HEK293 (cell line): Measurements from ENCODE around the gene MON1B.

ENCODE experiments used
- CTCF ChIA-PET: fragments of 350-600 bp; formaldehyde crosslinking; extraction: SDS; loops from one replicate; lab custom pipeline; 2021; ENCODE audit warnings: antibody characterized with exemption; lab: Yijun Ruan, JAX
- POLR2A ChIA-PET: fragments of 300-600 bp; formaldehyde crosslinking; extraction: SDS; loops from one replicate; lab custom pipeline; 2020; ENCODE audit warnings: antibody characterized with exemption, inconsistent platforms; lab: Yijun Ruan, JAX
- H3K27ac ChIP-seq: fragments of 200-500 bp; sonication (Bioruptor generic); 2 replicates; pipeline ENCODE4 v1.5.1; 2014; ENCODE audit warnings: low read depth, low read length, control low read depth, inconsistent platforms; ENCODE audit errors: extremely low read depth
- H3K36me3 ChIP-seq, 2 experiments: fragments of 200-500 bp in 1 of 2; sonication (Bioruptor generic) in 1 of 2; 1 replicate in 1 of 2; 2 replicates in 1 of 2; pipeline ENCODE4 v1.5.1; 2014 to 2017; ENCODE audit warnings: inconsistent platforms in 2 of 2, low read length in 2 of 2; ENCODE audit not compliant: control insufficient read depth in 2 of 2, insufficient read depth in 1 of 2
- H3K4me1 ChIP-seq: fragments of 200-500 bp; sonication (Bioruptor generic); 2 replicates; pipeline ENCODE4 v1.5.1; 2014; ENCODE audit warnings: mild to moderate bottlenecking, low read length, inconsistent platforms; ENCODE audit not compliant: control insufficient read depth, insufficient read depth
- H3K4me3 ChIP-seq: 2 replicates; pipeline ENCODE4 v1.5.1; 2011; ENCODE audit warnings: low read depth, mild to moderate bottlenecking, control low read depth, low read length, moderate library complexity
- H3K9me3 ChIP-seq: fragments of 200-500 bp; sonication (Bioruptor generic); 2 replicates; pipeline ENCODE4 v1.5.1; 2014; ENCODE audit warnings: low read depth, low read length, inconsistent platforms; ENCODE audit not compliant: control insufficient read depth, insufficient read depth
- GLI2 ChIP-seq: fragments of 450-650 bp; formaldehyde crosslinking; IDR thresholded peaks from 2 replicates; pipeline ENCODE4; 2017; ENCODE audit warnings: missing biosample characterization, missing genetic modification characterization, low read depth, borderline replicate concordance
- KLF8 ChIP-seq: fragments of 450-650 bp; formaldehyde crosslinking; IDR thresholded peaks from 2 replicates; pipeline ENCODE4 v1.5.1; 2016; ENCODE audit warnings: missing biosample characterization, missing genetic modification characterization
- KLF9 ChIP-seq: fragments of 450-650 bp; formaldehyde crosslinking; IDR thresholded peaks from 2 replicates; pipeline ENCODE4 v1.5.1; 2016; ENCODE audit warnings: missing biosample characterization, missing genetic modification characterization, low read depth
- SCRT2 ChIP-seq: fragments of 450-650 bp; formaldehyde crosslinking; IDR thresholded peaks from 2 replicates; pipeline ENCODE4 v1.5.1; 2016; ENCODE audit warnings: missing biosample characterization, missing genetic modification characterization
- SETDB1 ChIP-seq: IDR thresholded peaks from one replicate; pipeline ENCODE4 v1.6.1; 2017; ENCODE audit warnings: mild to moderate bottlenecking, low read length, moderate library complexity, mixed read lengths; ENCODE audit not compliant: insufficient read length
- SP3 ChIP-seq: fragments of 450-650 bp; formaldehyde crosslinking; IDR thresholded peaks from 2 replicates; pipeline ENCODE4 v1.5.1; 2016; ENCODE audit warnings: missing biosample characterization, missing genetic modification characterization
- SP7 ChIP-seq: fragments of 450-650 bp; formaldehyde crosslinking; IDR thresholded peaks from 2 replicates; pipeline ENCODE4 v1.5.1; 2016; ENCODE audit warnings: missing biosample characterization, missing genetic modification characterization
- YY1 ChIP-seq: fragments of 450-650 bp; formaldehyde crosslinking; IDR thresholded peaks from 2 replicates; pipeline ENCODE4 v1.5.1; 2018; ENCODE audit warnings: missing biosample characterization, missing genetic modification characterization
- ZBTB17 ChIP-seq: fragments of 450-650 bp; formaldehyde crosslinking; IDR thresholded peaks from 2 replicates; pipeline ENCODE4 v1.5.1; 2016; ENCODE audit warnings: missing biosample characterization, missing genetic modification characterization
- ZBTB21 ChIP-seq: fragments of 450-650 bp; formaldehyde crosslinking; IDR thresholded peaks from 2 replicates; pipeline ENCODE4 v1.5.1; 2017; ENCODE audit warnings: missing biosample characterization, missing genetic modification characterization
- ZEB2 ChIP-seq: fragments of 450-650 bp; formaldehyde crosslinking; IDR thresholded peaks from 2 replicates; pipeline ENCODE4 v1.5.1; 2016; ENCODE audit warnings: missing biosample characterization, missing genetic modification characterization
- ZNF169 ChIP-seq: fragments of 450-650 bp; formaldehyde crosslinking; IDR thresholded peaks from 2 replicates; pipeline ENCODE4 v1.5.1; 2016; ENCODE audit warnings: missing biosample characterization, missing genetic modification characterization
- ZNF2 ChIP-seq: fragments of 450-650 bp; formaldehyde crosslinking; IDR thresholded peaks from 2 replicates; pipeline ENCODE4 v1.5.1; 2016; ENCODE audit warnings: missing biosample characterization, missing genetic modification characterization
- ZNF223 ChIP-seq: fragments of 450-650 bp; formaldehyde crosslinking; IDR thresholded peaks from 2 replicates; pipeline ENCODE4 v1.5.1; 2016; ENCODE audit warnings: missing biosample characterization, missing genetic modification characterization
- ZNF24 ChIP-seq: fragments of 450-650 bp; formaldehyde crosslinking; IDR thresholded peaks from 2 replicates; pipeline ENCODE4 v1.5.1; 2016; ENCODE audit warnings: missing biosample characterization, missing genetic modification characterization
- ZNF335 ChIP-seq: fragments of 450-650 bp; formaldehyde crosslinking; conservative IDR thresholded peaks from 2 replicates; pipeline ENCODE4 v1.5.1; 2016; ENCODE audit warnings: missing biosample characterization, missing genetic modification characterization
- ZNF391 ChIP-seq: fragments of 450-650 bp; formaldehyde crosslinking; IDR thresholded peaks from 2 replicates; pipeline ENCODE4 v1.5.1; 2016; ENCODE audit warnings: low read depth, missing biosample characterization, missing genetic modification characterization, borderline replicate concordance
- ZNF394 ChIP-seq: fragments of 450-650 bp; formaldehyde crosslinking; IDR thresholded peaks from 2 replicates; pipeline ENCODE4 v1.5.1; 2016; ENCODE audit warnings: missing biosample characterization, missing genetic modification characterization, mild to moderate bottlenecking, moderate library complexity, borderline replicate concordance
- ZNF473 ChIP-seq: fragments of 450-650 bp; formaldehyde crosslinking; IDR thresholded peaks from 2 replicates; pipeline ENCODE4 v1.5.1; 2017; ENCODE audit warnings: missing biosample characterization, missing genetic modification characterization
- ZNF521 ChIP-seq: fragments of 450-650 bp; formaldehyde crosslinking; IDR thresholded peaks from 2 replicates; pipeline ENCODE4 v1.5.1; 2017; ENCODE audit warnings: missing biosample characterization, mild to moderate bottlenecking, missing genetic modification characterization
- ZNF610 ChIP-seq: fragments of 450-650 bp; formaldehyde crosslinking; IDR thresholded peaks from 2 replicates; pipeline ENCODE4 v1.5.1; 2016; ENCODE audit warnings: missing biosample characterization, missing genetic modification characterization, borderline replicate concordance
- ZNF621 ChIP-seq: fragments of 450-650 bp; formaldehyde crosslinking; IDR thresholded peaks from 2 replicates; pipeline ENCODE4 v1.5.1; 2017; ENCODE audit warnings: missing biosample characterization, missing genetic modification characterization
- ZNF707 ChIP-seq: fragments of 450-650 bp; formaldehyde crosslinking; IDR thresholded peaks from 2 replicates; pipeline ENCODE4 v1.5.1; 2016; ENCODE audit warnings: missing biosample characterization, missing genetic modification characterization
- ZXDB ChIP-seq: fragments of 450-650 bp; formaldehyde crosslinking; IDR thresholded peaks from 2 replicates; pipeline ENCODE4 v1.5.1; 2016; ENCODE audit warnings: missing biosample characterization, missing genetic modification characterization
- TF ChIP-seq, protein P1 (sequence below): fragments of 450-650 bp; formaldehyde crosslinking; IDR thresholded peaks from 2 replicates; pipeline ENCODE4 v1.5.1; 2016; ENCODE audit warnings: missing biosample characterization, missing genetic modification characterization, borderline replicate concordance
- TF ChIP-seq, protein P2 (sequence below): fragments of 450-650 bp; formaldehyde crosslinking; IDR thresholded peaks from 2 replicates; pipeline ENCODE4 v1.5.1; 2017; ENCODE audit warnings: missing biosample characterization, missing genetic modification characterization
- TF ChIP-seq, protein P3 (sequence below): fragments of 450-650 bp; formaldehyde crosslinking; IDR thresholded peaks from 2 replicates; pipeline ENCODE4 v1.5.1; 2017; ENCODE audit warnings: missing biosample characterization, missing genetic modification characterization
- TF ChIP-seq, protein P4 (sequence below): fragments of 450-650 bp; formaldehyde crosslinking; IDR thresholded peaks from 2 replicates; pipeline ENCODE4 v1.5.1; 2016; ENCODE audit warnings: missing biosample characterization, missing genetic modification characterization
- TF ChIP-seq, protein P5 (sequence below): fragments of 450-650 bp; formaldehyde crosslinking; IDR thresholded peaks from 2 replicates; pipeline ENCODE4 v1.5.1; 2017; ENCODE audit warnings: missing biosample characterization, missing genetic modification characterization

The MON1B gene

DNA sequence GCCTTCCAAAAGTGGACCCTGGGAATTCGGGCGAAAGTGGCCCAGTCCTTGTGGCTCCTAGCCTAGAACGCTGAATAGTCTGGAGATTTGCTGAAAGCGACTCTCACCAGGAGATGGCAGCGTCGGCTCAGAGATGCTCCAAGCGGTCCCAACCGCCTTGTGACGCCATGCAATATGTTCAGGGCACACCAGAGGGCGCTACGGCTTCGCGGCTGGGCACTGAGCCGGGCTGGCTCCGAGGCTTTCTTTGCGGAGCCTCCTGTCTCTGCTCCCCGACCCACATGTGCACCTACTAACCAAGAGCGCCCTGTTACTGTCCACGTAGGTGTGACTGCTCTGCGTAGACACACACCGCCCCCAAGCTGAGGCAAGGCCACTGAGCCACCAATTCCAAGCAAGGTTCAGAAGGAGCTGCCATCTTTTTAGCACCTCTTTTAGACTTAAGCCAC is 45.1 kb downstream of the MON1B start (continued):
- TF ChIP-seq KLF9: peak; percentile 26; the same call in 1 of the 2 replicates
- TF ChIP-seq ZXDB (tag by site-specific recombination): peak; percentile 57; the same call in 1 of the 2 replicates
- TF ChIP-seq ZNF610 (tag by site-specific recombination): 0 out of 2 replicates have a peak, but pooled peaks have one; percentile 43
- 0 out of 2 replicates have a peak, but pooled peaks have one; percentile 27 for TF ChIP-seq ZEB2
- TF ChIP-seq, protein P1, sequence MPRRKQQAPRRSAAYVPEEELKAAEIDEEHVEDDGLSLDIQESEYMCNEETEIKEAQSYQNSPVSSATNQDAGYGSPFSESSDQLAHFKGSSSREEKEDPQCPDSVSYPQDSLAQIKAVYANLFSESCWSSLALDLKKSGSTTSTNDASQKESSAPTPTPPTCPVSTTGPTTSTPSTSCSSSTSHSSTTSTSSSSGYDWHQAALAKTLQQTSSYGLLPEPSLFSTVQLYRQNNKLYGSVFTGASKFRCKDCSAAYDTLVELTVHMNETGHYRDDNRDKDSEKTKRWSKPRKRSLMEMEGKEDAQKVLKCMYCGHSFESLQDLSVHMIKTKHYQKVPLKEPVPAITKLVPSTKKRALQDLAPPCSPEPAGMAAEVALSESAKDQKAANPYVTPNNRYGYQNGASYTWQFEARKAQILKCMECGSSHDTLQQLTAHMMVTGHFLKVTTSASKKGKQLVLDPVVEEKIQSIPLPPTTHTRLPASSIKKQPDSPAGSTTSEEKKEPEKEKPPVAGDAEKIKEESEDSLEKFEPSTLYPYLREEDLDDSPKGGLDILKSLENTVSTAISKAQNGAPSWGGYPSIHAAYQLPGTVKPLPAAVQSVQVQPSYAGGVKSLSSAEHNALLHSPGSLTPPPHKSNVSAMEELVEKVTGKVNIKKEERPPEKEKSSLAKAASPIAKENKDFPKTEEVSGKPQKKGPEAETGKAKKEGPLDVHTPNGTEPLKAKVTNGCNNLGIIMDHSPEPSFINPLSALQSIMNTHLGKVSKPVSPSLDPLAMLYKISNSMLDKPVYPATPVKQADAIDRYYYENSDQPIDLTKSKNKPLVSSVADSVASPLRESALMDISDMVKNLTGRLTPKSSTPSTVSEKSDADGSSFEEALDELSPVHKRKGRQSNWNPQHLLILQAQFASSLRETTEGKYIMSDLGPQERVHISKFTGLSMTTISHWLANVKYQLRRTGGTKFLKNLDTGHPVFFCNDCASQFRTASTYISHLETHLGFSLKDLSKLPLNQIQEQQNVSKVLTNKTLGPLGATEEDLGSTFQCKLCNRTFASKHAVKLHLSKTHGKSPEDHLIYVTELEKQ: no peak
- TF ChIP-seq ZNF223 (tag by site-specific recombination): no peak
- peak; percentile 34; the same call in 1 of the 2 replicates for TF ChIP-seq YY1
- TF ChIP-seq ZNF2 (tag by site-specific recombination): peak; percentile 94
- peak; percentile 57 for TF ChIP-seq SP7
- no peak for TF ChIP-seq SCRT2 (tag by site-specific recombination)
- TF ChIP-seq ZNF621 (tag by site-specific recombination): no peak
- no peak for TF ChIP-seq SP3
- no peak for TF ChIP-seq ZBTB21
- TF ChIP-seq ZNF24 (tag by site-specific recombination): no peak
- TF ChIP-seq, protein P2, sequence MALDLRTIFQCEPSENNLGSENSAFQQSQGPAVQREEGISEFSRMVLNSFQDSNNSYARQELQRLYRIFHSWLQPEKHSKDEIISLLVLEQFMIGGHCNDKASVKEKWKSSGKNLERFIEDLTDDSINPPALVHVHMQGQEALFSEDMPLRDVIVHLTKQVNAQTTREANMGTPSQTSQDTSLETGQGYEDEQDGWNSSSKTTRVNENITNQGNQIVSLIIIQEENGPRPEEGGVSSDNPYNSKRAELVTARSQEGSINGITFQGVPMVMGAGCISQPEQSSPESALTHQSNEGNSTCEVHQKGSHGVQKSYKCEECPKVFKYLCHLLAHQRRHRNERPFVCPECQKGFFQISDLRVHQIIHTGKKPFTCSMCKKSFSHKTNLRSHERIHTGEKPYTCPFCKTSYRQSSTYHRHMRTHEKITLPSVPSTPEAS (tag by site-specific recombination): 0 out of 2 replicates have a peak, but pooled peaks have one; percentile 31
- TF ChIP-seq GLI2: no peak
- TF ChIP-seq ZBTB17 (tag by site-specific recombination): 0 out of 2 replicates have a peak, but pooled peaks have one; percentile 42
- no peak for TF ChIP-seq ZNF473 (tag by site-specific recombination)
- TF ChIP-seq, protein P3, sequence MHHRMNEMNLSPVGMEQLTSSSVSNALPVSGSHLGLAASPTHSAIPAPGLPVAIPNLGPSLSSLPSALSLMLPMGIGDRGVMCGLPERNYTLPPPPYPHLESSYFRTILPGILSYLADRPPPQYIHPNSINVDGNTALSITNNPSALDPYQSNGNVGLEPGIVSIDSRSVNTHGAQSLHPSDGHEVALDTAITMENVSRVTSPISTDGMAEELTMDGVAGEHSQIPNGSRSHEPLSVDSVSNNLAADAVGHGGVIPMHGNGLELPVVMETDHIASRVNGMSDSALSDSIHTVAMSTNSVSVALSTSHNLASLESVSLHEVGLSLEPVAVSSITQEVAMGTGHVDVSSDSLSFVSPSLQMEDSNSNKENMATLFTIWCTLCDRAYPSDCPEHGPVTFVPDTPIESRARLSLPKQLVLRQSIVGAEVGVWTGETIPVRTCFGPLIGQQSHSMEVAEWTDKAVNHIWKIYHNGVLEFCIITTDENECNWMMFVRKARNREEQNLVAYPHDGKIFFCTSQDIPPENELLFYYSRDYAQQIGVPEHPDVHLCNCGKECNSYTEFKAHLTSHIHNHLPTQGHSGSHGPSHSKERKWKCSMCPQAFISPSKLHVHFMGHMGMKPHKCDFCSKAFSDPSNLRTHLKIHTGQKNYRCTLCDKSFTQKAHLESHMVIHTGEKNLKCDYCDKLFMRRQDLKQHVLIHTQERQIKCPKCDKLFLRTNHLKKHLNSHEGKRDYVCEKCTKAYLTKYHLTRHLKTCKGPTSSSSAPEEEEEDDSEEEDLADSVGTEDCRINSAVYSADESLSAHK (tag by site-specific recombination): no peak
- no peak for TF ChIP-seq ZNF707
- peak; percentile 85 for TF ChIP-seq ZNF391 (tag by site-specific recombination)
- TF ChIP-seq SETDB1: no peak
- TF ChIP-seq ZNF394: peak; percentile 37; the same call in 1 of the 2 replicates

DNA sequence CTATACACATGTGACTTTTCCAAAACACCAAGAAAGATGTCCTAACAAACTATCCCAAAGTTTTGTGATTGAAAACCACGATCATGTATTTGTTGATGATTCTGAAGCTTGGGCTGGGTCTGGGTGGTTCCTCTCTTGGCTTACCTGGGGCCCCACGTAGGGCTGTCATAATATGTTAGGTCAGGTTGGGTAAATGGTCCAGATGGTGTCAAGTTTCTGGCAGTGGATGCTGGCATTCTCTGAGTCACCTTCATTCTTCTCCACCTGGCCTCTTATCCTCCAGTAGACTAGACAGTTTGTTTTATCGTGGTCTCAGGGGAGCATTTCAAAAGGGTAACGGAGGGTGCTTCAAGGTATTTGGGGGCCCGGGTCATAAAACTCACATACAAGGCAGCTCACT is 47.6 kb downstream of the MON1B start:
- peaks cover 18% of the 10 kb centered on the region for H3K4me1 ChIP-seq
- peak; percentile 35; the same call in 1 of the 2 replicates for TF ChIP-seq KLF8 (tag by site-specific recombination)
- peak; percentile 24 for TF ChIP-seq ZNF335 (tag by site-specific recombination)
- TF ChIP-seq, protein P4, sequence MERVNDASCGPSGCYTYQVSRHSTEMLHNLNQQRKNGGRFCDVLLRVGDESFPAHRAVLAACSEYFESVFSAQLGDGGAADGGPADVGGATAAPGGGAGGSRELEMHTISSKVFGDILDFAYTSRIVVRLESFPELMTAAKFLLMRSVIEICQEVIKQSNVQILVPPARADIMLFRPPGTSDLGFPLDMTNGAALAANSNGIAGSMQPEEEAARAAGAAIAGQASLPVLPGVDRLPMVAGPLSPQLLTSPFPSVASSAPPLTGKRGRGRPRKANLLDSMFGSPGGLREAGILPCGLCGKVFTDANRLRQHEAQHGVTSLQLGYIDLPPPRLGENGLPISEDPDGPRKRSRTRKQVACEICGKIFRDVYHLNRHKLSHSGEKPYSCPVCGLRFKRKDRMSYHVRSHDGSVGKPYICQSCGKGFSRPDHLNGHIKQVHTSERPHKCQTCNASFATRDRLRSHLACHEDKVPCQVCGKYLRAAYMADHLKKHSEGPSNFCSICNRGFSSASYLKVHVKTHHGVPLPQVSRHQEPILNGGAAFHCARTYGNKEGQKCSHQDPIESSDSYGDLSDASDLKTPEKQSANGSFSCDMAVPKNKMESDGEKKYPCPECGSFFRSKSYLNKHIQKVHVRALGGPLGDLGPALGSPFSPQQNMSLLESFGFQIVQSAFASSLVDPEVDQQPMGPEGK (tag by site-specific recombination): peak; percentile 34; the same call in 1 of the 2 replicates
- no peak for TF ChIP-seq ZNF521 (tag by site-specific recombination)
- no peak for TF ChIP-seq ZNF169 (tag by site-specific recombination)
- TF ChIP-seq, protein P5, sequence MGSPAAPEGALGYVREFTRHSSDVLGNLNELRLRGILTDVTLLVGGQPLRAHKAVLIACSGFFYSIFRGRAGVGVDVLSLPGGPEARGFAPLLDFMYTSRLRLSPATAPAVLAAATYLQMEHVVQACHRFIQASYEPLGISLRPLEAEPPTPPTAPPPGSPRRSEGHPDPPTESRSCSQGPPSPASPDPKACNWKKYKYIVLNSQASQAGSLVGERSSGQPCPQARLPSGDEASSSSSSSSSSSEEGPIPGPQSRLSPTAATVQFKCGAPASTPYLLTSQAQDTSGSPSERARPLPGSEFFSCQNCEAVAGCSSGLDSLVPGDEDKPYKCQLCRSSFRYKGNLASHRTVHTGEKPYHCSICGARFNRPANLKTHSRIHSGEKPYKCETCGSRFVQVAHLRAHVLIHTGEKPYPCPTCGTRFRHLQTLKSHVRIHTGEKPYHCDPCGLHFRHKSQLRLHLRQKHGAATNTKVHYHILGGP (tag by site-specific recombination): no peak
- TF ChIP-seq, all 188 proteins: peak for 3
- no peaks in the 10 kb centered on the region for H3K9me3 ChIP-seq
- no peak overlapping the region for H3K4me3 ChIP-seq
- H3K27ac ChIP-seq: peak overlapping the region; percentile 47; the same call in 1 of the 2 replicates
- no peaks in the 10 kb centered on the region for H3K36me3 ChIP-seq
- POLR2A ChIA-PET: no interaction called here
- CTCF ChIA-PET: interaction anchor here (0.6 to 11.2 kb wide), 3 partner anchors 179 to 347 kb away, joined by 4 to 247 read pairs (median 10); no protein-coding TSS in a partner anchor
